Measurements from ENCODE around the gene DNAJC27. TPM values are rescaled to one million over a fixed set of nuclear protein-coding genes. Genes with fewer than 3 reads are reported as not detected.

The DNAJC27 gene
- total and polyA plus RNA-seq, 2 of the 13 experiments (the other 11 are each of a cell fraction or from before 2014, with no cell fraction given): 3.1 to 3.7 TPM

DNA sequence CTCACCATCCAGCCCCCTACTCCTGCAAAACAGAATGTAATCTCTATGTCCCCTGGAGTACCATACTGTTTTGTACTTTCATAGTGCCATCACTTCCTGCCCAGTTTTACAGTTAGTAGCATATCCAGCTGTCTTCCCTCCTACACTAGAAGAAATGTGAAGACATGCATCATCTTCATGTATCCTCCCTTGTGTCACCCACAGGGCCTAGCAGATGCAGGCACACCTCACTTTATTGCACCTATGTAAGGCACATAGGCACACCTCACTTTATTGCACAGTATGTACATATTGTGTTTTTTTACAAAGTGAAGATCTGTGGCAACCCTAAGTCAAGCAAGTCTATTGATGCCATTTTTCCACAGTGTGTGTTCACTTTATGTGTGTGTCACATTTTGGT is 12.0 kb downstream of the DNAJC27 start:
- TF ChIP-seq NFE2L1 (CRISPR knock-in tag; IDR thresholded peaks at IDR 0.05; ENCODE audit: borderline replicate concordance) (no peak), HDAC1 (CRISPR knock-in tag; IDR thresholded peaks at IDR 0.05) (no peak), NRL (CRISPR knock-in tag; IDR thresholded peaks at IDR 0.05; ENCODE audit: borderline replicate concordance) (no peak), ARNT (IDR thresholded peaks at IDR 0.05) (no peak), NFYC (CRISPR knock-in tag; IDR thresholded peaks at IDR 0.05) (no peak), GRHL1 (CRISPR knock-in tag; conservative IDR thresholded peaks at IDR 0.05) (no peak)
- ATAC-seq: no peak
- Histone ChIP-seq H3K4me3 (replicated peaks in 1 of 3; ENCODE audit: insufficient read depth in 1 of 3, low read depth in 2 of 3, low read length in 3 of 3) (no peak overlapping the region), H3K27me3 (ENCODE audit: control insufficient read depth in 1 of 2, insufficient read depth in 2 of 2, low read length in 2 of 2) (no peaks in the 10 kb centered on the region), H3K27ac (ENCODE audit: extremely low read length, insufficient read depth, low read length) (no peak overlapping the region), H3K9me3 (ENCODE audit: low read length) (peaks cover 9% of the 10 kb centered on the region; the same call in 1 of the 2 replicates), H3K4me1 (ENCODE audit: insufficient read depth, low read length) (no peaks in the 10 kb centered on the region), H3K4me2 (ENCODE audit: low read depth, low read length) (no peak overlapping the region), H4K20me1 (ENCODE audit: insufficient read depth, low read length) (no peaks in the 10 kb centered on the region), H3K9ac (ENCODE audit: insufficient read depth, low read depth, low read length) (no peak overlapping the region), H3K79me2 (ENCODE audit: insufficient read depth, low read length) (no peaks in the 10 kb centered on the region), H3K36me3 (replicated peaks in 1 of 2; ENCODE audit: control insufficient read depth in 1 of 2, insufficient read depth in 2 of 2, low read length in 2 of 2) (peaks cover 11 to 68% of the 10 kb centered on the region in 2 experiments), H2AFZ (ENCODE audit: low read length) (no peak overlapping the region)
- FAIRE-seq: no peak
- intact Hi-C loops (cut with micrococcal nuclease; ENCODE audit: unreplicated experiment): no loop called here
- in situ Hi-C loops (cut with HindIII; ENCODE audit: extremely low pct_ligation_motif_present, low pct_unique_long_range_greater_than_20kb): no loop called here
- BruUV-seq (replicated peaks): no TSS peak
- POLR2A ChIA-PET: no interaction called here
- CTCF ChIA-PET (ENCODE audit: low intra/inter-chr PET ratio, low total read pairs): no interaction called here
- DNase-seq (ENCODE audit: low spot score): no peak

DNA sequence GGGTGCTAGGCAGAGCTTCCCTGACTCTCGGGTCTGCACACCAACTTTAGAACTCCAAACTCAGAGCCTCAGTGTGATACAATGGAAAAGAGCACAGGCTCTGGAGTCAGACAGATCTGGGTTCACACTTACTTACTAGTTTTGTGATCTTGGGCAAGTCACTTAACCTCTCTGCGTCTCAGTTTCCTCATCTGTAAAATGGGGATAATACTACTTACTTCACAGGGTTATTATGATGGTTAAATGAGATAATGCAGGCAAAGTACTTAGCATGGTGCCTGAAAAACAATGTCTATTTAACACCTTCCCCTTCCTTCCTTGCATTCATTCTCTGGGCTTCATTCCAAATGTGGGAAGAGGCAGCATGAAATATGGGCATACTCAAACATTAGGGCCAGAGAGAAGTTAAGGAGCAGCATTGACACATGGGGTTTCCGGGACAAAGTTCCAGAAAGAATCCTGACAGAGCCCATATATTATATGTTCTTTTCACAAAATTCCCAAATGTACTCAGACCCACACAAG is 13.3 kb downstream of the DNAJC27 start:
- Histone ChIP-seq H3K27ac (ENCODE audit: extremely low read length, insufficient read depth, low read length) (no peak overlapping the region), H3K36me3 (replicated peaks in 1 of 2; ENCODE audit: control insufficient read depth in 1 of 2, insufficient read depth in 2 of 2, low read length in 2 of 2) (peaks cover 14 to 70% of the 10 kb centered on the region in 2 experiments), H3K9me3 (ENCODE audit: low read length) (peaks cover 9% of the 10 kb centered on the region; the same call in 1 of the 2 replicates), H3K4me2 (ENCODE audit: low read depth, low read length) (no peak overlapping the region), H2AFZ (ENCODE audit: low read length) (no peak overlapping the region), H3K4me3 (replicated peaks in 1 of 3; ENCODE audit: insufficient read depth in 1 of 3, low read depth in 2 of 3, low read length in 3 of 3) (no peak overlapping the region), H3K9ac (ENCODE audit: insufficient read depth, low read depth, low read length) (no peak overlapping the region), H3K27me3 (ENCODE audit: control insufficient read depth in 1 of 2, insufficient read depth in 2 of 2, low read length in 2 of 2) (no peaks in the 10 kb centered on the region), H3K79me2 (ENCODE audit: insufficient read depth, low read length) (no peaks in the 10 kb centered on the region), H3K4me1 (ENCODE audit: insufficient read depth, low read length) (no peaks in the 10 kb centered on the region), H4K20me1 (ENCODE audit: insufficient read depth, low read length) (no peaks in the 10 kb centered on the region)
- no peak for DNase-seq (ENCODE audit: low spot score)
- BruUV-seq (replicated peaks): no TSS peak
- no peak for FAIRE-seq
- CTCF ChIA-PET (ENCODE audit: low intra/inter-chr PET ratio, low total read pairs): no interaction called here
- in situ Hi-C loops (cut with HindIII; ENCODE audit: extremely low pct_ligation_motif_present, low pct_unique_long_range_greater_than_20kb): no loop called here
- ATAC-seq: no peak
- 99% methylated on average over 3 of the region's 3 CpGs for WGBS (ENCODE audit: low lambda C conversion rate)
- intact Hi-C loops (cut with micrococcal nuclease; ENCODE audit: unreplicated experiment): no loop called here
- POLR2A ChIA-PET: no interaction called here
- TF ChIP-seq MEF2D (CRISPR knock-in tag; IDR thresholded peaks at IDR 0.05): no peak
- peak; percentile 74 for TF ChIP-seq ZNF629 (CRISPR knock-in tag; conservative IDR thresholded peaks at IDR 0.05)
